Measurements from ENCODE around the gene SLC7A10.

DNA sequence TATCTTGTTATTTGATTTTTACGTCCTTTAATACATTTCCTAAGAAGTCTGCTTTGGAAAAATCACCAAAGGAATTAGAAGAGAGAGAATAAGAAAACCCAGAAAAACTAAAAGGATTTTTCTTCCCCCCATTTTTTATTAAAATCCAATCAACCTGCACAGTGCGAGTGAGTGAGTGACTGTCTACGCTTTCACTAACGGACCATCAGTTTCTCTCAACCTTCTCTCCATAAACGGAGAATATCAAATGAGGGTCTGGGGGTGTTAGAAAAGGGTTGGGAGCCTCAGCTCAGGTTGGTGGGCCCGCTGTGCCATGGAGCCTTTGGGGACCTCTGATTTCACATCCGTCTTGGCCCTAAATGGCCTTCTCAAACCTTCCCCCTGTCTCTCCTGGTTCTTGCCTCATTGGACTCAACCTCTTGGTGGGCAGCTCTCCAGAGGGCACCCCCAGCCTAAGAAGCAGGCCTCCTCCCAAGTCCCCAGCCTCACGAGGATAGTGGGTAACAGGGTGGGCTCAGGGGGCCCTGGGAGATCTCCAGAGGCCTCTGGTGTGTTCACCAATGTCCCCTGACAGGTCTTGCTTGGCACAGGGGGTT lies 32.3 kb downstream of the SLC7A10 start:
- no peak for TF ChIP-seq POLR2A (IDR thresholded peaks at IDR 0.05)
- TF ChIP-seq, protein P1, sequence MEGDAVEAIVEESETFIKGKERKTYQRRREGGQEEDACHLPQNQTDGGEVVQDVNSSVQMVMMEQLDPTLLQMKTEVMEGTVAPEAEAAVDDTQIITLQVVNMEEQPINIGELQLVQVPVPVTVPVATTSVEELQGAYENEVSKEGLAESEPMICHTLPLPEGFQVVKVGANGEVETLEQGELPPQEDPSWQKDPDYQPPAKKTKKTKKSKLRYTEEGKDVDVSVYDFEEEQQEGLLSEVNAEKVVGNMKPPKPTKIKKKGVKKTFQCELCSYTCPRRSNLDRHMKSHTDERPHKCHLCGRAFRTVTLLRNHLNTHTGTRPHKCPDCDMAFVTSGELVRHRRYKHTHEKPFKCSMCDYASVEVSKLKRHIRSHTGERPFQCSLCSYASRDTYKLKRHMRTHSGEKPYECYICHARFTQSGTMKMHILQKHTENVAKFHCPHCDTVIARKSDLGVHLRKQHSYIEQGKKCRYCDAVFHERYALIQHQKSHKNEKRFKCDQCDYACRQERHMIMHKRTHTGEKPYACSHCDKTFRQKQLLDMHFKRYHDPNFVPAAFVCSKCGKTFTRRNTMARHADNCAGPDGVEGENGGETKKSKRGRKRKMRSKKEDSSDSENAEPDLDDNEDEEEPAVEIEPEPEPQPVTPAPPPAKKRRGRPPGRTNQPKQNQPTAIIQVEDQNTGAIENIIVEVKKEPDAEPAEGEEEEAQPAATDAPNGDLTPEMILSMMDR (IDR thresholded peaks at IDR 0.05), result no peak
